Right atrium auricular region (tissue), 2 donors: ENCODE measurements around the gene APOL1. TPM values are rescaled to one million over a fixed set of nuclear protein-coding genes. Genes with fewer than 3 reads are reported as not detected.

Experiments used
- DNase-seq: peaks from one replicate; pipeline ENCODE4 v3.0.0-alpha.2; 2019; ENCODE audit warnings: low spot score
- H3K27ac ChIP-seq, 2 donors: fragments of 200-600 bp; sonication (generic); 1 replicate in 1 of 2; 2 replicates in 1 of 2; pipeline ENCODE4 v1.5.1; 2016 to 2019
- H3K27me3 ChIP-seq, 2 donors: fragments of 200-600 bp; sonication (generic); one replicate each; pipeline versions ENCODE4 v1.5.1 to v1.6.0; 2017 to 2019
- H3K36me3 ChIP-seq: fragments of 200-600 bp; sonication (generic); one replicate; pipeline ENCODE4 v1.5.1; 2016
- H3K4me1 ChIP-seq, 2 donors: fragments of 200-600 bp; sonication (generic); one replicate each; pipeline versions ENCODE4 v1.5.1 to v1.6.0; 2017 to 2019
- H3K4me3 ChIP-seq, 2 donors: fragments of 200-600 bp; sonication (generic); 1 replicate in 1 of 2; 2 replicates in 1 of 2; pipeline ENCODE4 v1.5.1; 2017 to 2019; ENCODE audit warnings: mild to moderate bottlenecking in 1 of 2, moderate library complexity in 1 of 2
- H3K9me3 ChIP-seq, 2 donors: fragments of 200-600 bp; sonication (generic); one replicate each; pipeline ENCODE4 v1.5.1; 2019
- CTCF ChIP-seq, 2 donors: fragments of 200-600 bp; sonication (generic); IDR thresholded peaks; one replicate each; pipeline ENCODE4 v1.5.1; 2019; ENCODE audit warnings: antibody characterized with exemption in 2 of 2
- total RNA-seq, 2 donors: library from RNA; depleted of rRNA; stranded (reverse); fragments of >200 nt; gene quantifications; one replicate each; pipeline ENCODE4 v1.1.0, GENCODE V29; 2016

Gene APOL1
- total RNA-seq, 2 donors from 2014 or later = 10.7 to 18.1 TPM

DNA sequence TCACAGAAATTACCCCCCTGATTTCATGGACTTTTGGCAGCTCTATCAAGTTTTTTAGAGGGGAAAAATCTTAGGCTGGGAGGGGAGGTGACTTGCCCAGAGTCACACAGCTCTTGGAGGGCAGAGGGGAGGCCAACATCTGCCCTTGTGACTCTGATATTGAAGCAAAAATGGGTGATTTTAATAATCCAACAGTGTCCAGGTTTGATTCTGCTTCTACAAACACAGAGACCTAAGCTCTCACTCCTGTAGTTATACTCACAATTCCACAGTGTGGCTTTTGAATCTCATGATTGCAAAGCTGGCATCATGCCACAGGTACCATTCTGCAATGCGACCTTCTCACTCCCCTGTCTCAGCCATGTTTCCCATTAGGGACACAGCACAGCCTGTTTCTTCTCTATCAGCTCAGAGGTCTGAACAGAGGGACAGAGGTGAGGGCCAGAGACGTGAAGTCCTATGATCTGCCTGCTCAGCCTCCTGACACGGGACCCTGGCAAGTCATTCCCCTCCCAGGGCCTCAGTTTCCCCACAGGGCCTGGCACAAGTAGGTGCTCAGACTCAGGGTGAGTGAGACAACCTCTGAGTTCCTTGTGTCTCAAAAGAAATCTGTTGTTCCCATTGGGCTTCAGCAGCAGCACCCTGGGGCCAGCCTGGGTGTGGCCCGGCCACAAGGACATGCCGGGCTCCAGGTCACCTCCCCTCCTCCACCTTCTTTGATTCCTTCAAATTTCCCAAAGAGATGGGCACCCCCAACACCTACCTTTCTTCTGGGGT is 14.4 kb upstream of the APOL1 start:
- Histone ChIP-seq H3K27me3 (no peaks in the 10 kb centered on the region), H3K9me3 (no peaks in the 10 kb centered on the region), H3K4me3 (peak overlapping the region; percentile 55 to 68), H3K36me3 (peaks cover 9% of the 10 kb centered on the region), H3K27ac (peak overlapping the region; percentile 90 to 92), H3K4me1 (peaks cover 0 to 54% of the 10 kb centered on the region in 2 donors)
- no peak for DNase-seq
- no peak for TF ChIP-seq CTCF (IDR thresholded peaks at IDR 0.05)

DNA sequence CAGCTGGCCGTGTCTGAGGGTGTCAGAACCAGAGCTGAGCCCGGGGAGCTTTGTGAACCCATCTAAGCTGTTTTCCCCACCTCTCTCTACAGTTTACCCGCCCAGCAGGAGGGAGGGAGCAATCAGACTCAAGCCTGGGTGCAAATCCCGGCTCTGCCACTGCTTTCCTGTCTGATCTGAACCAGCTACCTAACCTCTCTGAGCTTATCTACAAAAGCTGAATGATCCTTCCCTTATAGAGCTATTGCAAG is 13.9 kb upstream of the APOL1 start:
- peaks cover 9% of the 10 kb centered on the region for H3K36me3 ChIP-seq

GRCh38 chr22:36239401-36240171 is 13.3 kb upstream of the APOL1 start, which contains the start of gene APOL2:
TSS of gene APOL2 (minus strand) at chr22:36239527. CDS start at chr22:36233162, 6,365 bp downstream.
- H3K36me3 ChIP-seq = peaks cover 9% of the 10 kb centered on the region
- peak within 1 kb of the TSS; percentile 90 to 92 for H3K27ac ChIP-seq
- peak; percentile 50 to 83 for TF ChIP-seq CTCF (IDR thresholded peaks at IDR 0.05)
- peaks cover 0 to 58% of the 10 kb centered on the region in 2 donors for H3K4me1 ChIP-seq
- DNase-seq = peak; percentile 95
- no peaks in the 10 kb centered on the region for H3K27me3 ChIP-seq
- H3K9me3 ChIP-seq = no peaks in the 10 kb centered on the region
- peak within 1 kb of the TSS; percentile 55 to 68 for H3K4me3 ChIP-seq

More for the DNA sequence above, 13.9 kb upstream of the APOL1 start:
- TF ChIP-seq CTCF (IDR thresholded peaks at IDR 0.05) = no peak
- DNase-seq = no peak
- no peaks in the 10 kb centered on the region for H3K9me3 ChIP-seq
- H3K27me3 ChIP-seq = no peaks in the 10 kb centered on the region
- peaks cover 0 to 59% of the 10 kb centered on the region in 2 donors for H3K4me1 ChIP-seq
- H3K4me3 ChIP-seq = peak overlapping the region; percentile 55 to 68
- H3K27ac ChIP-seq = peak overlapping the region; percentile 90 to 92

GRCh38 chr22:36243986-36244385 is 8.9 kb upstream of the APOL1 start:
- Histone ChIP-seq H3K4me3 (no peak overlapping the region), H3K9me3 (no peaks in the 10 kb centered on the region), H3K27ac (peak overlapping the region; percentile 60 to 67), H3K4me1 (peaks cover 0 to 24% of the 10 kb centered on the region in 2 donors), H3K27me3 (no peaks in the 10 kb centered on the region), H3K36me3 (no peaks in the 10 kb centered on the region)
- DNase-seq = no peak
- no peak for TF ChIP-seq CTCF (IDR thresholded peaks at IDR 0.05)

DNA sequence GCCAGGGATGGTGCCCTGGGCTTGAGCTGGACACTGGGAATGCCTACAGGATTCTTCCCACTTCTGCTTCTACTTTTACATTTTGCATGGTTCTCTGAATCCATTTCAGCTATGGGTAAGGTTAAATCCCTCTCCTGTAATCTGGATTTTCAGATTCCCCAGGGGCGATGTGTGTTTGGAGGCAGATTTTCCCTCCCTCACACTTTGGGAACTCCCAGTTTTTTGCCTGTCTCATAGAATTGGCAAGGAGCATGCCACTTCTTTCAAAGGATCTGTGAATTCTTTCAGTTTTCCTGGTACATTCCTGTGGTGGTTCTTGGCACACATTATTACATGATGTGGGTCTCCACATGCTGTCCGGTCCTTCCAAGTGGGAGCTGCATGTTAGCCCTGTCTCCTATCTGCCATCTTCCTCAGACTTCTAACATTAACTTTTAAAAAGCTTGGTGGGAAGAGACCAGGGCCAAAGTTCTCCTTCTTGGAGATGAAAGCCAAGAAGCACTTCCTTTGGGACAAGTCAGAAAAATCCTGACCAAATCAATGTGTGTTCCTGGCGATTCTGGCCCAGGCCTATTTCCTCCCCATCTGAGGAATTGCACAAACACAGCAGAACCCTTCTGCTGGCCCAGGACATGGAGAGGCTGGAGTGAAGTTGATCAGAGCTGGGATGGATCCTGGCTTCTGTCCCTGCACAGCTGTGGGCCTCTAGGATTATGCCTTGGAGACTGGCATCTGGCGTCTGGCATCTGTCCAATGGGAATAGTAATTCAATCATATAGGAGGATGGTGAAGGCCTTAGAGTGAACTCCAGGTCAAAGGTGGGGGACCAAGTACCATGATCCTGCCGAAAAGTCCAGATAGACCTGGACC is 8.2 kb upstream of the APOL1 start:
- no peaks in the 10 kb centered on the region for H3K9me3 ChIP-seq
- H3K4me3 ChIP-seq = no peak overlapping the region
- peak overlapping the region; percentile 60 to 67 for H3K27ac ChIP-seq
- TF ChIP-seq CTCF (IDR thresholded peaks at IDR 0.05) = no peak
- no peaks in the 10 kb centered on the region for H3K36me3 ChIP-seq
- no peak for DNase-seq
- no peaks in the 10 kb centered on the region for H3K27me3 ChIP-seq
- H3K4me1 ChIP-seq = peaks cover 0 to 21% of the 10 kb centered on the region in 2 donors
